ENCODE data around the gene SLC35F1.
"Not testable (repeated sequence)": the region's sequence is repeated elsewhere in the genome, so short reads cannot be mapped to it uniquely, and the experiment has no call there.

The SLC35F1 gene

GRCh38 chr6:118016532-118016931 is 109.5 kb downstream of the SLC35F1 start:
- FAIRE-seq: no peak

- FAIRE-seq: no peak
Observed at GRCh38 chr6:118017301-118017848, 110.3 kb downstream of the SLC35F1 start.

GRCh38 chr6:118023771-118024170 is 116.7 kb downstream of the SLC35F1 start:
- FAIRE-seq: no peak

- FAIRE-seq: no peak
Observed at GRCh38 chr6:118029967-118030366, 122.9 kb downstream of the SLC35F1 start.

DNA sequence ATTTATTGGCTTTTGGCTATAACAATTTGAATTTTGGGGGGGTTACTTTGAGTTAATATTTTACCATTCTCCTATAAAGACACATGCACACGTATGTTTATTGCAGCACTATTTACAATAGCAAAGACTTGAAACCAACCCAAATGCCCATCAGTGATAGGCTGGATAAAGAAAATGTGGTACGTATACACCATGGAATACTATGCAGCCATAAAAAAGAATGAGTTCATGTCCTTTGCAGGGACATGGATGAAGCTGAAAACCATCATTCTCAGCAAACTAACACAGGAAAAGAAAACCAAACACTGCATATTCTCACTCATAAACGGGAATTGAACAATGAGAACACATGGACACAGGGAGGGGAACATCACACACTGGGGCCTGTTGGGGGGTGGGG is 130.4 kb downstream of the SLC35F1 start:
- FAIRE-seq: not testable (repeated sequence)

- FAIRE-seq: no peak
Observed at GRCh38 chr6:118042855-118043254, 135.8 kb downstream of the SLC35F1 start.

GRCh38 chr6:118044275-118044674 is 137.2 kb downstream of the SLC35F1 start:
- FAIRE-seq: no peak

- FAIRE-seq: no peak
Observed at GRCh38 chr6:118054082-118054481, 147.0 kb downstream of the SLC35F1 start.

GRCh38 chr6:118061666-118062065 is 154.6 kb downstream of the SLC35F1 start:
- no peak for FAIRE-seq

DNA sequence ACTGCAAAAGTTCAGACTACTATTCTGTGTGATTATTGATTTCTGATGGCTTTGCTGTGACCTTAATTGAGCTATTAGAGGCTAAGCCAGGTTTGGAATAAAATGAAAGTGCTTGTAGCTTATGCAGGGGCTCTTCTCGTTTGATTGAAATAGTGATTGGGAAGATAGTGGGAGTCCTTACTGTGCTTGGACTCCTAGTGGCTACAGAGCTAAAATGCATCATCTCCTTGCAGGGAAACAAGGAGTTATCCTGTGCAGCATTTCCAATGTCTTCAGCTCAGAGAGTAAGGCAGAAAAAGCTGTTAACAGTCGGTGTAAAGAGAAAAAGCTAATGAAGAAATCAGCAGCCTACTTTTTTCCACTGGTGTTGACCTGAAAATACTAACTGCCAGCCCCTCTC is 173.5 kb downstream of the SLC35F1 start:
- no peak for FAIRE-seq

DNA sequence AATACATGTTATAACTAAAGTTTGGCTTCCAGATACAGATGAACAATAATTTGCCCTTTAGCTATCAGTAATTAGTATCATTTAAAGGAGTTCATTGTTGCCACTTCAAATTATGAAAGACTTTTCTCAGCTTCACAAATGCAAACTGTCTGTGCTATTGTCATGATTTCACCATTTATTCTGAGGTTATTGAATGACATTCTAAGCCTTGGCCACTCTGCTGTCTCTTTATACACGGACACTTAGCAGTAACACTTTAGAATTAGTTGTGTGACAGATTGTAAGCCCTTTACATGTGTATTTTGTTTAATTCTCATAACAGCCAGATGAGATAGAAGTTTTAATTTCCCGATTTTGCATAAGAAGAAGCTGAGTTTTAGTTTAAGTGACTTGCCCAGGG is 176.6 kb downstream of the SLC35F1 start:
- FAIRE-seq: no peak

DNA sequence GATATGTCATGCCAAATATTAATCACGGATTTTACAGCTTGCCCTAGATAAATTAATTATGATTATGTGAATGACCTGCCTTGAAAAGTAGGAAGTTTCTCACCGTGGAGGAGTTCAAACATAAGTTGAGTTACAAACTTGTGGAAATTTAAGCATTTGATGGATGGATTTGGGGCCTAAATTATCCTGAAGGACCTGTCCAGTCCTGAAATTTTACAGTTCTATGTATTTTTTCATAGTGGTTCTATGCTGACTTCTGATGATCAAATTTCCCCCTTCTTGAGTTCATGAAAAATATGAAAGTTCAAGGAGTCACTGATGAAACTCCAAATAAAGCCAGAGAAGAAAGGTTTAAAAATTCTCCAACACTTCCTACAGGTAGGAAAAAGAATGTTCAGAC is 178.6 kb downstream of the SLC35F1 start:
- no peak for FAIRE-seq

DNA sequence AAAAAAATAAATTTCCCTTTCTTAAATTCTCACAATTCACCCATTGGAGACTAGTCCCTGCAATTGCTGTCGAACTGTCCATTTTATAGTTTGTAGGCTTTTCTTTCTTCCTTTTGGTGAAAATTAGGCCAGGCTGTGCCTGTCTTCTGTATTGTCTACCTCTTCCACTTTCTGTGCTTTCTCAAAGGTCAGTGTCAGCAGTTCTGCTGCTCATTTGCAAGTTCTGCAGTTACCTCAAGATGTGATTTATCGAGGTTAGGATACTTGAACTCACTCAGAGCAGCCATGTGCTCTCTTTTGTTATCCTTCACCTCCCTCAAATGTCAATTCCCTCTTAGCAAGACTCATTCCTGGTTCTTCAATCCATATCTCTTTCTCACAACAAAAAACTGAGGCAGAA is 179.1 kb downstream of the SLC35F1 start:
- FAIRE-seq: no peak

- FAIRE-seq: no peak
Observed at GRCh38 chr6:118092086-118092485, 185.0 kb downstream of the SLC35F1 start.

DNA sequence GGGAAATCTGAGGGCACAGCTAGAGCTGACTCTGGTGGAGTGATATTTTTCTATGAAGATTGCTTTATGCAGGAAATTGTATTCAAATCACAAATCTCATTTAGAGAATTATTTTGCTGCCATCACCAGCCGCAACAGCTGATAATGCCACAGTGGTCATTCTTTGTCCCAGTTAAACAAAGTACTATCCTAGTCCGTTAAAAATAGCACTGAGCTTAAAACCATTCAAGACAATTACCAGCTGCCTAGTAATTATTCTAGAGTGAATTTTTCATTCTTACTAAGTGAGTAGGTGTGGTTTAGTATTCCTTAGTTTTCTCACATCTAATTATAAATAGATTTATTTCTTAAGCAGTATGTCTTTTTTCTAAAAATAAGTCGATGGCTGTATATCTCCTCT is 190.5 kb downstream of the SLC35F1 start:
- FAIRE-seq: no peak

DNA sequence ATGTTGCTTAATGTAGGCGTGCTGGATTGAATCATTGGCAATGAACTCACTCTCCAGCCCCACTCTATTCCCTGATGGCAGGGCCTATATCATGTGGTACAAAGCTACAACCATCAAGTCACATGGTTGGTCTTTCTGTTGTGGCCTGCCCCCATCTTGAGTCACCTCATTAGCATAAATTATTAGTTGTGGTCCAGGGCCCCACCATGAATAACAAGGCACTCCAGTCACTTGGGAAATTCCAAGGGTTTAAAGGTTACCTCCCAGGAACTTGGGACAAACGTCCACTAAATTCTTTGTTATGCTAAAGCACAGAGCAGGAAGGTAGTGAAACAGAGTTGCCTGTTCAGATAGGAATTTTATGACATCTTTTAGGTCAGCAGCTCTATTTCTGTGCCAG is 193.7 kb downstream of the SLC35F1 start:
- FAIRE-seq: no peak

DNA sequence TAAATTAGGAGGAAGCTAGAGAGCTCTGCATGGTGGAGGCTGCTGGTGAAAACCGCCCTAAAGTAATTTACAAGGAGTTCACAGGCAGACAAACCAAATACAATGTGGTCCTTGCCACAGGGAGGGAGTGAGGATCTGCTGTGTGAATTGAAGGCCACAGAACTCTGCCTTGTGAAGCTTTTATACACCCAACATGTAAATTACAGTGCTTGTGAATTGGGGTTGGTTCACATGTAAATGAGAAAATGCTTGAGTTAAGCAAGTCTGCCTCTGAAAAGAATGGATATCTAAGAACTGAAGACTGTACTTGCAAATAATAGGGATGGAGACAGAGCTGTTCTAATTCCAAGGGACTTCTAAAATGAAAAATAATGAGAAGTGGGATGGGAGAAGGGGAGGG is 194.2 kb downstream of the SLC35F1 start:
- FAIRE-seq: no peak

DNA sequence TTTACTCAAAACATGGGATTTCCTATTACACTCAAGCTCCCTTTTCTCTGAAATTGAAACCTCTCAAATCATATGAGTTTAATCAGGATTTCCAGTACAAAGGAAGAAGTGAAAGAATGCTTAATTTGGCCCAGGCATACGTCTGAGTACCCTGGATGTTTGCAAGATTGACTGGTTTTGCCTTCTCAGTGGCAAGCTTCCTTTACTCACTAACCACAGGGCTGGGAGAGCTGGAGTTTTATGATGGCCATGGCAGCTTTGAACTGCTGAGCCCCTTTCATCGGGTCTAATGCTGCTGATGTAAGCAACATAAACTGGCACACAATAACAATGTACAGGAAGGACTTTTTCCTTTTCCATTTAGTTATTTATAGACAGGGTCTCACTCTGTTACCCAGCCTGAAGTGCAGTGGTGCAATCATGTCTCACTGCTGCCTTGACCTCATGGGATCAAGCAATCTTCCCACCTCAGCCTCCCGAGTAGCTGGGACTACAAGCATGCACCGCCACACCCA is 194.8 kb downstream of the SLC35F1 start:
- no peak for FAIRE-seq

DNA sequence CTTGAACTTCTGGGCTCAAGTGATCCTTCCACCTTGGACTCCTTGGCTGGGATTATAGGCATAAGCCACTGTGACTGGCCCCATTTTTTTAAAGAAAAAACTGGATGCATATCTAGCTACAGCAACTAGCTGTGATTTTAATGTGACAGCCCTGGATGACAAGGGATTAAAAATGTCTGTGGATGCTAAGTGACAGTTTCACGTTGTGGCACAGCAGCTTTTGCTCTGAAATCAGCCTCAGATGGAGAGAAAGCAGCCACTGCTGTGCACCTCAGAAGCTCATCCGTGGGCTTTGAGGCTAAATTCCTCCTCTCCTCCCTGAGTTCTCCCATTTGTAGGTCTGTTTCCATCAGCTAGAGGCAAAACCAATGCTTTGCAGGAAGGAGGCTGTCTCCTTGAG is 195.3 kb downstream of the SLC35F1 start:
- FAIRE-seq: no peak

GRCh38 chr6:118103381-118104146 is 196.5 kb downstream of the SLC35F1 start:
- FAIRE-seq: no peak

- no peak for FAIRE-seq
Observed at GRCh38 chr6:118122161-118122725, 215.2 kb downstream of the SLC35F1 start.

DNA sequence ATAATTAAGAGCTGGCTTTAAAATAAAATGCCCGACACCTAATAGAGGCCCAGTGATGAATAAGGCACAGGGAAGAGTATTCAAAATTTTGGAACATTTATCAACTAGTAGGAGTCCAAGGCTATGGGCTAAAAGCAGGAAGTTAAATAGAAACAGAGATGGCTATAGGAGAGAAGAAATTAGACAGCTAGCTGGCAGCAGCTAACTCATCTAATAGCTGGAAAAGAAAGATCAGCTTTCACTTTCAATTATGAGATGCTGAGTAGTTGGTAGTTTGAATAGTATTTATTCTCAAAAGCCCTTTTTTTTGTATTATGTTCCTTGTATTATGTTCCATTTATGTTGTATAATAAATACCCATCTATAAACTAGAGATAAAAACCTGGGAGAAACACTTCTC is 215.7 kb downstream of the SLC35F1 start:
- FAIRE-seq: no peak

DNA sequence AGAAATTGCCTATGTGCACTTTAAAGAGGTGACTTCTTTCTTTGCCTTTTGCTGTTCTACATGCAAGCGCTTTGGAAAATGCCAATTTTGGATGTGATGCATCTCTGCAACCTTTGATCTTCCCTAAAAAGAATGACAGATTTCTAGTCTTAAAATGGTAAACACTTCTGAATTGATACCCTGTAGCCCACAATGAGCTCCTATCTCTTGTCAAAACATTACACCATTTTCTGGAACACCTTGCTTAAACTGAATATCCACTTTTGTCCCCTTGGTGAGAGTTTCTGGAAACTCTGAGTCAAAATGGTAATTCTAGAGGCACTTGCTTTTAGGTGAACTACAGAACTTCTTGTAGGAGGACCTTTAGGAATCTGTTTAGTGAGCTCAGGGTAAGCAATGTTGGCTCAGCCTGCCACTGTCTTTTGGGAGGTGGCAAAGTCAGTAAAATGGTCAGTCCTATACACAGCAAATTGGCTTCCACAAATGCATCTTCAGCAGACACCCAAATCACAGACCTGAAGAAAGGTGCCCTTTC is 216.5 kb downstream of the SLC35F1 start:
- no peak for FAIRE-seq

- FAIRE-seq: no peak
Observed at GRCh38 chr6:118124851-118125250, 217.8 kb downstream of the SLC35F1 start.
